Measurements from ENCODE around the gene EFNA5.

The EFNA5 gene

GRCh38 chr5:107370396-107370968 is 300.3 kb downstream of the EFNA5 start:
- Histone ChIP-seq H3K36me3 (ENCODE audit: insufficient read depth, insufficient read length, low read length) (no peaks in the 10 kb centered on the region), H3K4me3 (ENCODE audit: insufficient read length, low read depth) (no peak overlapping the region), H3K9me3 (ENCODE audit: insufficient read depth, low read length) (no peaks in the 10 kb centered on the region), H3K27me3 (ENCODE audit: insufficient read depth, insufficient read length) (no peaks in the 10 kb centered on the region), H3K4me1 (ENCODE audit: insufficient read depth, insufficient read length) (no peaks in the 10 kb centered on the region), H3K9ac (ENCODE audit: insufficient read length, low read depth) (no peak overlapping the region)
- no peak for TF ChIP-seq YY1 (IDR thresholded peaks at IDR 0.05; ENCODE audit: insufficient read depth, insufficient read length)
- no peak for TF ChIP-seq ZNF274 (IDR thresholded peaks at IDR 0.05; ENCODE audit: low read depth, low read length)
- TF ChIP-seq SUZ12 (IDR thresholded peaks at IDR 0.05; ENCODE audit: extremely low read depth, insufficient read depth, insufficient read length), result no peak
- no peak for DNase-seq (ENCODE audit: low read depth, low spot score)

DNA sequence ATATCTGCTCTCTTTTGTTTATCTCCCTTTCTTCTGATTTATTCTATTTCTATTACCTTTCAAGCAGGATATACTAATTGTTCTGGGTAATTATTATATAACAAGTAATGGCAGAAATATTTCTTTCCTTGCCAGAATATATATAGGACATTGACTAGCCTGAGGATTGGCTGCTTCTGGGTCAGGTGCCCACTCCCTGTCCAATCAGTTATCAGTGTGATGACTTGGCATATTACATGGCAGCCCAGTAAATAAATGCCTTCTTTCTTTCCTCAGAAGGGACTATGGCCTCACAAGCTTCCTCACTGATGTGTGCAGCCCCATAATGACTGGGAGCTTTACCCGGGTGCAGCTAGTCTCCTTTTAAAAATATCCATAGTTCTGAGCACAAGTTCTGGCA is 301.1 kb downstream of the EFNA5 start:
- Histone ChIP-seq H3K9me3 (ENCODE audit: insufficient read depth, low read length) (no peaks in the 10 kb centered on the region), H3K4me1 (ENCODE audit: insufficient read depth, insufficient read length) (no peaks in the 10 kb centered on the region), H3K36me3 (ENCODE audit: insufficient read depth, insufficient read length, low read length) (no peaks in the 10 kb centered on the region), H3K4me3 (ENCODE audit: insufficient read length, low read depth) (no peak overlapping the region), H3K27me3 (ENCODE audit: insufficient read depth, insufficient read length) (no peaks in the 10 kb centered on the region), H3K9ac (ENCODE audit: insufficient read length, low read depth) (no peak overlapping the region)
- DNase-seq (ENCODE audit: low read depth, low spot score), result no peak
- TF ChIP-seq YY1 (IDR thresholded peaks at IDR 0.05; ENCODE audit: insufficient read depth, insufficient read length), result no peak
- TF ChIP-seq SUZ12 (IDR thresholded peaks at IDR 0.05; ENCODE audit: extremely low read depth, insufficient read depth, insufficient read length), result no peak
- no peak for TF ChIP-seq ZNF274 (IDR thresholded peaks at IDR 0.05; ENCODE audit: low read depth, low read length)

GRCh38 chr5:107368615-107369014 is 302.1 kb downstream of the EFNA5 start:
- Histone ChIP-seq H3K36me3 (ENCODE audit: insufficient read depth, insufficient read length, low read length) (no peaks in the 10 kb centered on the region), H3K4me3 (ENCODE audit: insufficient read length, low read depth) (no peak overlapping the region), H3K4me1 (ENCODE audit: insufficient read depth, insufficient read length) (no peaks in the 10 kb centered on the region), H3K9me3 (ENCODE audit: insufficient read depth, low read length) (no peaks in the 10 kb centered on the region), H3K27me3 (ENCODE audit: insufficient read depth, insufficient read length) (no peaks in the 10 kb centered on the region), H3K9ac (ENCODE audit: insufficient read length, low read depth) (no peak overlapping the region)
- TF ChIP-seq YY1 (IDR thresholded peaks at IDR 0.05; ENCODE audit: insufficient read depth, insufficient read length) (no peak), ZNF274 (IDR thresholded peaks at IDR 0.05; ENCODE audit: low read depth, low read length) (no peak), SUZ12 (IDR thresholded peaks at IDR 0.05; ENCODE audit: extremely low read depth, insufficient read depth, insufficient read length) (no peak)
- DNase-seq (ENCODE audit: low read depth, low spot score), result no peak

- no peaks in the 10 kb centered on the region for H3K36me3 ChIP-seq (ENCODE audit: insufficient read depth, insufficient read length, low read length)
- no peak overlapping the region for H3K4me3 ChIP-seq (ENCODE audit: insufficient read length, low read depth)
- H3K27me3 ChIP-seq (ENCODE audit: insufficient read depth, insufficient read length), result no peaks in the 10 kb centered on the region
- TF ChIP-seq YY1 (IDR thresholded peaks at IDR 0.05; ENCODE audit: insufficient read depth, insufficient read length) (no peak), ZNF274 (IDR thresholded peaks at IDR 0.05; ENCODE audit: low read depth, low read length) (no peak), SUZ12 (IDR thresholded peaks at IDR 0.05; ENCODE audit: extremely low read depth, insufficient read depth, insufficient read length) (no peak)
- no peaks in the 10 kb centered on the region for H3K9me3 ChIP-seq (ENCODE audit: insufficient read depth, low read length)
- H3K4me1 ChIP-seq (ENCODE audit: insufficient read depth, insufficient read length), result no peaks in the 10 kb centered on the region
- no peak overlapping the region for H3K9ac ChIP-seq (ENCODE audit: insufficient read length, low read depth)
- DNase-seq (ENCODE audit: low read depth, low spot score), result no peak
Measured at GRCh38 chr5:107367939-107368338, 302.8 kb downstream of the EFNA5 start.

DNA sequence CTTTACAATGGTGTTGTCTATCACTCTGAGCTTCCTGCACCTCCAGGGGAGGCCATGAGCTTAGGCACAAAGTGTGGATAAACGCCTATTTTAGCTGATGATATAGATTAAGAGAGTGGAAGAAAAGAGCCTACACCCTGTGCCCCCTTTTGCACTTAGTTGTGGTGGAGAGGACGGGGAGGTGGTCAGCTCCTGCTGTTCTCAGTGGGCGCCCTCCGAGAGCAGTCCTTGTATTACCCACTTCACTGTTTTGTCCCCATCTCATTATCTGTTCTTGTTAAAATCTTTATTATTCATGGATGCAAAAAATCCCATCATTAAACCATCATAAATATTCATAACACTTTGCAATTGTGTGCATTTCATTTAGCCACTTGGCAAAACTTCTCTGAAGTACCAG is 303.3 kb downstream of the EFNA5 start:
- no peaks in the 10 kb centered on the region for H3K4me1 ChIP-seq (ENCODE audit: insufficient read depth, insufficient read length)
- no peak for DNase-seq (ENCODE audit: low read depth, low spot score)
- H3K9me3 ChIP-seq (ENCODE audit: insufficient read depth, low read length), result no peaks in the 10 kb centered on the region
- no peaks in the 10 kb centered on the region for H3K36me3 ChIP-seq (ENCODE audit: insufficient read depth, insufficient read length, low read length)
- H3K27me3 ChIP-seq (ENCODE audit: insufficient read depth, insufficient read length), result no peaks in the 10 kb centered on the region
- no peak for TF ChIP-seq YY1 (IDR thresholded peaks at IDR 0.05; ENCODE audit: insufficient read depth, insufficient read length)
- no peak for TF ChIP-seq ZNF274 (IDR thresholded peaks at IDR 0.05; ENCODE audit: low read depth, low read length)
- TF ChIP-seq SUZ12 (IDR thresholded peaks at IDR 0.05; ENCODE audit: extremely low read depth, insufficient read depth, insufficient read length), result no peak
- no peak overlapping the region for H3K4me3 ChIP-seq (ENCODE audit: insufficient read length, low read depth)
- no peak overlapping the region for H3K9ac ChIP-seq (ENCODE audit: insufficient read length, low read depth)

DNA sequence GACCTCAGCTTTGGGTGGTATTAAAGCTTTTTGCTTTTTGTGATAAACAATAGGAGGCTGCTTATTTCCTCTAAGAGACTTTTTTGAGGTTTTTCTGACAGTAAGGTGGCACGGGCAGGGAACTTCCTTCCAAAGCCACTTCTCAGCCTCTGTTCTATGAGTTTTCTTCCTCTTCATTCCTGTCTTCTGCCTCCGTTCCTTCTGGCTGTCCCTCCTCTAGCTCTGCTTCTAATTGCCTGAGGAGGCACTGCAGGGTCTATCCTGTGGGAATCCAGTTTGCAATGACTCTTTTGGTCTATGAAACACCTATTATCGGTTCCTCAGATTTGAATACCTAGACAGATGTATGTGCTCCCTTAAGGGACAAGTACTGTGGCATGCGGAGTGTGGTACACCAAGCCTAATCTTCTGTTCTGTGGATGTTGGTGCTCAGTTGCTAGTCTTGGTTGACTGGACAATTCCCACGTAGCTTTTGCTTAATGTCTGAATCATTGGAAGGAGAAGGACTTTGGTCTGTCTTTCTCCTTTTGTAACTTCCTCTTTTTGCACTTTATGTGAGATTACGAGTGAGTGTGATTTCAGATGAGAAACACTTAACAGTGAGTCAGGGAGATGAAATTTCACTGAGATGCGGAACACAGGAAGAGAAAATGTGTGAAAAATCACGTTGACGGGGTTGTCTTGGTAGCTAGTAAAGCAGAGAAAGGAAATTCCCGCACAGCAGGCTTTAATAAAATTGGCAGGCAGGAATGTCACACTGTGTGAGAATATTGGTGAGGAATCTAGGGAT is 305.2 kb downstream of the EFNA5 start:
- Histone ChIP-seq H3K36me3 (ENCODE audit: insufficient read depth, insufficient read length, low read length) (no peaks in the 10 kb centered on the region), H3K27me3 (ENCODE audit: insufficient read depth, insufficient read length) (no peaks in the 10 kb centered on the region), H3K4me3 (ENCODE audit: insufficient read length, low read depth) (no peak overlapping the region), H3K9me3 (ENCODE audit: insufficient read depth, low read length) (no peaks in the 10 kb centered on the region), H3K9ac (ENCODE audit: insufficient read length, low read depth) (no peak overlapping the region), H3K4me1 (ENCODE audit: insufficient read depth, insufficient read length) (no peaks in the 10 kb centered on the region)
- no peak for DNase-seq (ENCODE audit: low read depth, low spot score)
- TF ChIP-seq ZNF274 (IDR thresholded peaks at IDR 0.05; ENCODE audit: low read depth, low read length), result no peak
- TF ChIP-seq YY1 (IDR thresholded peaks at IDR 0.05; ENCODE audit: insufficient read depth, insufficient read length), result no peak
- TF ChIP-seq SUZ12 (IDR thresholded peaks at IDR 0.05; ENCODE audit: extremely low read depth, insufficient read depth, insufficient read length), result no peak

GRCh38 chr5:107364443-107365319 is 306.1 kb downstream of the EFNA5 start:
- no peak overlapping the region for H3K9ac ChIP-seq (ENCODE audit: insufficient read length, low read depth)
- no peak for DNase-seq (ENCODE audit: low read depth, low spot score)
- H3K27me3 ChIP-seq (ENCODE audit: insufficient read depth, insufficient read length), result no peaks in the 10 kb centered on the region
- TF ChIP-seq YY1 (IDR thresholded peaks at IDR 0.05; ENCODE audit: insufficient read depth, insufficient read length) (no peak), SUZ12 (IDR thresholded peaks at IDR 0.05; ENCODE audit: extremely low read depth, insufficient read depth, insufficient read length) (no peak), ZNF274 (IDR thresholded peaks at IDR 0.05; ENCODE audit: low read depth, low read length) (no peak)
- H3K9me3 ChIP-seq (ENCODE audit: insufficient read depth, low read length), result no peaks in the 10 kb centered on the region
- H3K4me3 ChIP-seq (ENCODE audit: insufficient read length, low read depth), result no peak overlapping the region
- no peaks in the 10 kb centered on the region for H3K36me3 ChIP-seq (ENCODE audit: insufficient read depth, insufficient read length, low read length)
- H3K4me1 ChIP-seq (ENCODE audit: insufficient read depth, insufficient read length), result no peaks in the 10 kb centered on the region

Measured in NT2/D1 (cell line).